GM04504 (cell line): ENCODE results near the gene BTNL9.
"Not testable (repeated sequence)": the region's sequence is repeated elsewhere in the genome, so short reads cannot be mapped to it uniquely, and the experiment has no call there.

Source experiments
- DNase-seq: peaks from one replicate; pipeline ENCODE4 v3.0.0-alpha.2; 2012; ENCODE audit warnings: low read depth

BTNL9 gene

DNA sequence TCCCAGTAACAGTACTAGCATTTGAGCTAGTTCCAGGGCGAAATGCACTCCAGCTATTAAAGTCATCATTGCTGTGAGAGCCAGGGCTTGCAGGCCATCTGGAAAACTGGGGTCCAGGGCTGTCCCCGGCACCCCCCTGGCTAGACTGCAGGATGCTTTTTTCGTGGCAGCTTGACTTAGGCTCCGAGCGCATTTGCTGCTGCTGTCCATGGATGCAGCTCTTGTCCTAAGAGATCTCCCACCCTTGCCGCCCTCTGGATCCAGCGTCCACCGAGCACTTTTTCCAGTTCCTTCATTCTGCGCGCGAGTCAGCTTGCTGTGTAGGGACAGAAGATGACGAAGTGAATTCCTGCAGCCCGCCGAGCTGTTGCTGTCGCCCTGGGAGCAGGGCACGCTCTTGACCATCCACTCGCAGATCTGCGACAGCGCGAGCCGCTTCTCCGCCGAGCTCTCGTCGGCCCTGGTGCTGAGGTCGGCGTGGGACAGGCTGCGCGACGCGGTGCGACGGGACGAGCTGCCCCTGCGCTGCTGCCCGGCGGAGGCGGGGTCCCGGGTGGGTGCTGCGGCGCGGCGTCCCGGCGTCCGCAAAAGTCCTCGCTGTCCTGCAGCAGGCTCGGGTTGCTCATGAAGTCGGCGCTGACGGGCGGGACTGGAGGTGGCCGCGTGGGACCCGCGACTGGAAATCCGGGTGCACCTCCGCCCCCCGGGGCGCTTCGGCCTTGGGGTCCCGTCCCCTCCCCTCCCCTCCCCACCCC, 60.2 kb downstream of the BTNL9 start:
- DNase-seq, result no peak

- DNase-seq, result not testable (repeated sequence)
Measured at GRCh38 chr5:181101030-181101641, 61.1 kb downstream of the BTNL9 start.

DNA sequence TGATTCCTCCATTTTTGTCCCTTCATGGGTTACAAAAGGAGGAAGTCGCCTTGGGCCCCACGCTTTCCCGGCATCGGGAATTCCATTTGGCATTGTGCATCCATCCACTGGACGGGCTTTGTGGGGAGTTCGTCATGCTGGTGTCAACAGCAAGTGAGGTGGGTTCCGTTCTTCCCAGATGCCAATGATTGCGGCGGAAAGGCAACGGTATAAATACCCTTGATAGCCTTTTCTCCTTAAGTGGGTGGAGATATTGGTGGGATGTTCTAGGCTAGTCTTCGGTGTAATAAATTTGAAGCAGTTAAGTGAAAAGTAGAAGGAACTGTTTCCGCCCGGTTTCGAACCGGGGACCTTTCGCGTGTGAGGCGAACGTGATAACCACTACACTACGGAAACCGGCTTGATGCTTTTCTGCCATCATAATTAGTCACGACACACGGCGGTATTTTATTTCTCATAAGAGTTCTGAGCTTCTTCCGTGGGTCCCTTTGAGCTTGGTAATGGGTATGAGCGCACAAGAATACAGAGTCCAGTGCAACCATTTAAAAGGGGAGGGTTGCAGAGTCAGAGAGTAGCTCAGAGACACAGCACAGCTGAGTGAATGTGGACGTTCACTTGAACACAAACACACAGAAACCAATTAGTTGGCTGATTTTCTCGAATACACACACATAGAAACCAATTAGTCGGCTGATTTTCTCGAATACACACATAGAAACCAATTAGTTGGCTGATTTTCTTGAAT, 62.0 kb downstream of the BTNL9 start:
- DNase-seq, result not testable (repeated sequence)

DNA sequence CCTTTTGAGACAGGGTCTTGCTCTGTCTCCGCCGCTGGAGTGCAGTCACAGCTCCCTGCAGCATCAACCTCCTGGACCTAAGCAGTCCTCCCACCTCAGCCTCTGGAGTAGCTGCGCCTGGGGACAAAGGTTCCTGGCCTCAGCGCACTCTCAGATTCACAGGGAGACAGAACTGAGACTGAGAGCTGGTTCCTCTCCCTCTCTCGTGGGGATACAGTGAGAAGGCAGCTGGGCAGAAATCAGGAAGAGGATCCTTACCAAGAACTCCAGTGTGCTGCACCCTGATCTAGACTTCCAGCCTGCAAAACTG, 64.1 kb downstream of the BTNL9 start:
- DNase-seq, result not testable (repeated sequence)

DNA sequence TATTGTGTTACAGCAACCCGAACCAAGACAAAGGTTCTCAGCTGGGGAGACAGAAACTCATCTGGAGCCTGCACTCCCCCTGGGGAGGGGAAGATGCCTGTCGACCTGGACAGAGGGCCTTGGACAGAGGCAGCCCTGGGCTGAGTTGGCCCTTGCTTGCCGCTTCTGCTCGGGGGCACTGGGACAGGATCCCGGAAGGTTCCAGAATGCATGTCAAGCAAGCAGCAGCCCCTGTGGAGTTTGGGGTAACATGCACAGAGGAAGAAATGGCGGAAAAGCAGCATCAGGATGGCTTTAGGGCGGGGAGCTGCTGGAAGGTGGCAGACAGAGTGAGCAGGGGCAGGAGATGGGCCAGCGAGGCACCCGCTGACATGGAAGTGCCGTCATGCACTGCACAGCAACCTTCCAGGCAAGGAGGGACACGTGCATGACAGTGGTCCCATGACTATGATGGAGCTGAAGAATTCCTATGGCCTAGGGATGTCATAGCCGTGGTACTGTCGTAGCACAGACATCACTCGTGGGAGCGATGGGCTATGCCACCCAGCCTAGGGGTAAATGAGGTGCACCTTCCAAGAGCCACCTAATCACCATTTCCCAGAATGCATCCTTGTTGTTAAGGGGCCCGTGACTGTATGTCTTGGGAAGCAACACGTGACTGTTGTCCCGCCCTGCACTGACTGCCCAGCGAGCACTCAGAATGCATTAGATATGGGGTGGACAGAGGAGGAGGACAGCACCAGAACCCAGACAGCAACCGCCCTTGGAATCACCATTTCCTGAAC, 64.7 kb downstream of the BTNL9 start:
- not testable (repeated sequence) for DNase-seq

- no peak for DNase-seq
Measured at GRCh38 chr5:181105391-181106025, 65.4 kb downstream of the BTNL9 start.

GRCh38 chr5:181107699-181108098, 67.6 kb downstream of the BTNL9 start:
- DNase-seq, result no peak

GRCh38 chr5:181108578-181109165, 68.6 kb downstream of the BTNL9 start:
- no peak for DNase-seq

GRCh38 chr5:181109489-181110013, 69.5 kb downstream of the BTNL9 start:
- no peak for DNase-seq

DNA sequence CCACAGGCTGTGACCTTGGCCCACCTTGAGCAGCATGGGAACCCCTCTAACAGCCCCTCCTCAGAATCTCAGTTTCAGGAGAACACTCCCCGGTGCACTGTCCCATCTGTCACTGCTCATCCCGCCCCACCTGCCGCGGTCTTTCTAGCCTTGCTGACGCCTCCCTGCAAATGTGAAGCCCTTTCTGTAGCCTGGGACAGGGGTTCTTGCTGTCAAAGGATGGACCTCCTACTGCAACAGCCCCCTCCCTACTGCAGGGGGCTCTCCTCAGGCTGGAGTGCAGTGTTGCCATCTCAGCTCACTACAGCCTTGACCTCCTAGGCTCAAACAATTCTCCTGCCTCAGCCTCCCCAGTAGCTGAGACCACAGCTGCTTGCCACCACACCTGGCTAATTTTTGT, 70.9 kb downstream of the BTNL9 start:
- DNase-seq, result no peak
